NCI-H2171 (cell line): ENCODE data around the gene AGAP1.

Experiments used
- DNase-seq: peaks from one replicate; lab custom pipeline; 2025; lab: John Stamatoyannopoulos, UW

The AGAP1 gene

DNA sequence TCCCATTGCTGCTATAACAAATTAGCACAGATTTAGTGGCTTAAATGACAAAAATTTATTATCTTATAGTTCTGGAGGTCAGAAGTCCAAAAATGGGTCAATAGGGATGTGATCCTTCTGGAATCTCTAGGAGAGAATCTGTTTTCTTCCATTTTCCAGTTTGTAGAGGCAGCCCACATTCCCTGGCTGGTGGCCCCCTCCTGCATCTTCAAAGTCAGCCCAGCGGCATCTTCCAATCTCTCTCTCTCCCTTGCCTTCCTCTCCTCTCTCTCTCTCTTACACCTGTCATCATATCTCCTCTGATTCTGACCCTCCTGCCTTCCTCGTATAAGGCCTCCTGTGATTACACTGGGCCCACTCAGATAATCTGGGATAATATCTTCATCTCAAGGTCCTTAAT is 3.9 kb upstream of the AGAP1 start:
- no peak for DNase-seq

DNA sequence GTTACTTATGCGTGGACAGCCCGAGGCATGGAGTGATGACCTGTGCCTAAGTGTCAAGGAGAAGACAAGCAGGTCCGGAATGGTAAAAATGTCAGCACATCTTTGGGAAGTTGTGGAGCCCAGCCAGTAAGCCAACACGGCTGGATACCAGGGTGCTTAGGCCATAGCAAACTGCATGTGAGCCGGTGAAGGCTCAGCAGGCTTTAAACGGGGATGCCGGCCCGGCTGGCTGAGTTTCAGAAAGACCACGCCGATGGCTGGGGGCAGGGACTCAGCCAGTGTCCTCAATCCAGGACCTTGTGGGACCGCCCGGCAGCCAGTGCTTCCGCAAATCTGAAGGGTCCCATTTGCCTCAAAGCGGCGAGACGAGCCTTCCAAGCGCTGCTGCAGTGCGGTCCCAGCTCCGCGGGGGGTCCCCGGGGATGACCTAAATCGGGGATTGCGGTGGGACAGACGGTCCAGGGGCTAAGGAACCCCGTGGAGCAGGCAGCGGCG is 946 bp upstream of the AGAP1 start:
- no peak for DNase-seq

DNA sequence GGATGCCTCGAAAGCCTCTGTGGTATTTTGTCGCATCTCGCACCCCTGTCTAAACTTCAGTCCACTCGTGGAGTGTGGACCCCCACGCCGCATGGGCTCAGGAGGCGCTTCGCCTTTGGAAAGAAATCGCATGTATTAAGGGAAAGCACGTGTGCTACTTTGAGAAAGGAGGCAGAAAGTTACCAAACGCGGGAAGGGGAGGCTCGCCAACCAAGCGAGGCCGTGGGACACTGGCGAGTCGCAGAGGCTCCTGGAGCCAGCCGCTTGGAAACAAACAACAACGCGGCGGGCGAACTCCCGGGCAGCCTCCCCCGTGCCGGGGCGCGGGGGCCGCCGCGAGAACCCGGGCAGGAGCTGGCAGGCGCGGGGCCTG is 455 bp upstream of the AGAP1 start:
- no peak for DNase-seq

DNA sequence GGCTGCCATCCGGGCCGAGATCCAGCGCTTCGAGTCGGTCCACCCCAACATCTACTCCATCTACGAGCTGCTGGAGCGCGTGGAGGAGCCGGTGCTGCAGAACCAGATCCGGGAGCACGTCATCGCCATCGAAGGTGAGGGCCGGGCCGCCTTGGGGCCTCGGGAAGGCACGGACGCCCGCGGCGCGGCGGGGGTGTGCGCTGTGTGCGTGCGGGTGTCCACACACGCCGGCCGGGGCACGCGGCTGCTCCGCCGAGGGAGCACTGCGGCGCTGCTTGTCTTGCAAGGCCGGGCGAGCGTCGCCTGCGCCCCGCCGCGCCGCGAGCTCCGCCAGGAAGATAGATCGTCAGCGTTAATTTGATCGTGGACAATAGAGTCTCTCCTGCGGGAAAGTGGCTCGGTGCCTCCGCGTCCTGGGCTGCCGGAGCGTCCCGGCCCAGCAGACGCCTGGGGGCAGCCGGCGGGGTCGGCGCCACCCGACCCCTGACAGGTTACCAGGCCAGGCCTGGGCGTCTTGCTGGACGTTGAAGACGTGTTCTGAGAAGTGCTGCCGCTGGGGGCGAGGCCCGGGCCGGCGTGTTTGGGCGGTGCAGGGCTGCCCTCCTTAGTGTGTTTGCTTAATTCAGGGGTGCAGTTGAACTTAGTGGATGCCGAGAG is 1.0 kb downstream of the AGAP1 start:
- no peak for DNase-seq

DNA sequence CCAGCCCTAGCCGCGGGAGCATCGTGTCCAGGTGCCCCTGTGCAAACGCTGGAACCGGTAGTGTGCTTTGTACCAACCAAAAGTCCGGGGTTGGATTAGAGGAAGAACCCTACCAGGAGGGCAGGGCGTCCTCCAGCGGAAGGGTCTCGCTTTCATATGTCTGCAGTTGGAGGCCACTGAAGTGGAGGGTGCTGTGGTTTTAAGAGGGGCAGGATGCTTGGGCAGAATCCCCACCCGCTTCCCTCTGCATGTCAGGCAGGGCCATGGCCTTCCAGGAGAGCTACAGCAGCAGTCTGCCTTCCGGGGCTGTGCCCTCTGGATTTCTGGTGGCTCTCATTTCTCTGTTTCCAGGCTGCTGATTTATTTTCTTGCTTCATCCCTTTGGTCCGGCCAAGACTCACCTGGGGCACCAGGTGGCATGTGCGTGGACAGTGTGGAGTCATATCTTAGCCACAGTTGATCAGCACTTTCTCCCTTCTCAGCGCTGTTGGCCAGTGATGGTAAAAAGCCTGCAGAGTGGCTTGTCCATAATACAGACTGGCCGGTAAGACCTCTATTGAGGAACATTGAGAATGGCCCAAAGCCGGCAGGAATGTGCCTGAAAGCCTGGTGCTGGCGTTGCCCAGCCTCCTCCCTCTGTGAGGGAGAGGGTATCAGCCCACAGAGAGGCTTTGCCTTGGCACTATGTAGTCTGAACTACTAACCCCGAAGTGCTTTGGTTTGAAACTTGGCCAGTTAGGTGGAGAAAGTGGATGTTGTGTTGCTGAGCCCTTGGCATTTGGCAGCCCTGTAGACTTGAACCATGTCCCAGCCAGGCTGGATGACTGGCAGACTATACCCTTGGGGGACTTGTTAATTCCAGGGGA is 1.8 kb downstream of the AGAP1 start:
- DNase-seq: no peak

DNA sequence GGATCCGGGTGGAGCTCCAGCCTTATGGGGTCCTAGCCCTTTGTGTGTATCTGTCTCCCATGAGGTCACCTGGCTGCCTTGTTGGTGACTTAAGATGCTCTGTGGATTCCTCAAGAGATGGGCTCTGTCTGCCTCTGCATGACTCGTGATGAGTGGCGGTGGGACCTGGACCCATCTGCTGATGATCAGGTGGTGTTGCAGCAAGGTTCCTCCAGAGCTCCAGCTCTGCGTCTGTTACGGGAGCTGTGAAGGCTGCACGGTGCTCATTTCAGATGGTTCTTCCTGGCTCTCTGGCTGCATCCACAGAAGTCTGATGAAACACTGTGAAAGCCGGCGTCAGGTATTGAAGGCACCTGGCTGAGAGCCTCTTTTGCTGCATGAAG is 2.4 kb downstream of the AGAP1 start:
- DNase-seq: no peak

DNA sequence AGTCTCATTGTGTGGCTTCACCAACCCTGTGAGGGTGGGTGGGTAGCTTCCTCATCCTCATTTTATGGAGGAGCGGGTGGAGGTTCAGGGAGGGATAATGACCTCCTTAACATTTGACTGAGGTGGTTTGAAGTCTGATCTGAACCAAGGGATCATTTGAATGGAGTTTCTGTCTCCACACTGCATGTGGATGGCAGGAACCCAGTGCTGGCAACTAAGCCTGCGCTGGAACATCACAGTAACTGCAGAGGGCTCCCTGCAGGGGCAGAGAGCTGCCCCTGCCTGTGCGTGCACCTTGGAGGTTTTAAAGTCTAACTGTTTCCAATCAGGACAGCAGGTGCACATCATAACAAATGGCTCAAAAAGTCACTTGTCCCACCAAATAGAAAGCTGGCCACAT is 3.3 kb downstream of the AGAP1 start:
- DNase-seq: no peak

DNA sequence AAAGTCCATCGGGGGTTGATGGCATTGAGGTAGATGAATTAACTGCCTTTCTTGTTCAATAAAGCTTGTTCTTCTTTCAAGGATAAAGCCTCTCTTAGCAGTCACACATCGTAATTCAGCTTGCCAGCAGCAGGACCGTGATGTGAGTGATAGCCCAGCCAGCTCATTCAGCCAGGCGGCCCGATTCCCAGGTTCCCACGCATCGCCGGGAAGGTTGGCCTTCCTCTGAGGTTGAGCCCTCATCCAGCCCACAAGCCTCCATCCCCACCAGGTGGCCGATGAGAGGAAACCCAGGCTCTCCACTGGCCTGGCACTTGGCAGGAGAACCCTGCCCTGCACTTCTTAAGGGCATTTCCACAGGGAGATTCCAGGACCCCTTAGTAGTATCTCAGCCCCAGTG is 4.7 kb downstream of the AGAP1 start:
- no peak for DNase-seq

DNA sequence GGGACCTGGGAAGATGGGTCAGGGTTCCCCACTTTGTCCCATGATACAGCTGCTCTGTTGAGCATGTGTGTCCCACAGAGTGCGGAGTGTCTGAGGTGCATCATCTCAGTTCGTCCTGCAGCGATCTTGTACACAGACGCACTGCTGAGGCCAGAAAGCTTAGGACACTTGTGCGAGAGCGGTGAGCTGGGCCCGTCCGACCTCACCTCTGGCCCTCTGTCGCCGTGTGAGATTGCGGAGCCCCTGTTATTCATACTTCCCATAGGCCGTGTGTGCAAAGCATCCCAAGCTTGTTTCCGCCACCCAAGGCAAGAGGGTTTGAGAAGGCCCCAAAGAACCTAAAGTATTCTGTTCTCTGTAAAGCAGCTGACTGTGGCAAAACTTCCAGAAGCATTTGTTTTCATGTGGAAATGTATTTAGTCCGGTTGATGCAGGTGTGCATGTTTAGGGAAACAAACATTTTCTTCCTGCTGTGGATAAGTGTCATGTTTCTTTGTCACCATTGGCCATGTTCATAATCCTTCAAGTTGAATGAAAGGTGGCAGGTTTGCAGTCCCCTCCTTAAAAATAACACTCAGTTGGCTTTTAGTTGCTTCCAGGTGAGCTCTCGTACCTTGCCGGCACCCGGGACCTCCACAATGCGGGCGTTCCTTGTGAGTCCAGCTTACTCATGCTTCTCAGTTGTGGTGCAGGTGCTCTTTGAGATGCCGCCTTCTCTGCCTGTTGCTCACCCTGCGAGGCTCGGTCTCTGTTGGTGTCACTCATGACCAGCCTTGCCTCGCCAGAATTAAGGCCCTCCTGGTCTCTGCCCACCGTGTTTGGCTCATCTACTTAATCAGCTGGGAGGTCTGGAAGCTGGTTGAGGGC is 5.3 kb downstream of the AGAP1 start:
- no peak for DNase-seq

DNA sequence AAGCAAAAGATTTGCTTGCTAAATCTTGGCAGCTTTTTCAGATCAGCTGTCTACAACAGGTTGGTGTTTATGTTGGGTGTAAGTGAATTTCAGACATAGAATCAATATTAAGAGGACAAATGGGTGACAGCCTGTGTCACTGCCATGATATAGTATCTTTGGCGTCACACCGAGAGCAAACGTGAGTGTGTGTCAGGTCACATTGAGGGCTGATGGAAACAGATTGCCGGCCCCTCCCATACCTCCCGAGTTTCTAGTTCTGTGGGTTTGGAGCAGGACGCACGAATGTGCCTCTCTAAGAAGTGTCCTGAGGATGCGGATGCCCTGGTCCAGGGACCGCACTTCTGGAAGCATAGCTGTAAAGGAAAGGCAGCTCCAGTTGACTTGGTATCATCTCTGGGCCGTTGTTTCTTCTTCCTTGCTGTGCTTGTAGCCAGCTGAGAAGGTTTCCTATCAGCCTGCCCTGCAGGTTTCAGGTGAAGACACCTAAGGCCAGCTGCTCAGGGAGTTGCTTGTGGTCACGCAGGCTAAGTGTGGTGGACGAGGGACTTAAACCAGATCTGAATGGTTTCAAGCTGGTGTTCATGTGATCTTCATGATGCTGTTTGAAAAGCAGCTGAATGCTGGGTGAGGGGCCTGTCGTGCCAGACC is 6.4 kb downstream of the AGAP1 start:
- no peak for DNase-seq

DNA sequence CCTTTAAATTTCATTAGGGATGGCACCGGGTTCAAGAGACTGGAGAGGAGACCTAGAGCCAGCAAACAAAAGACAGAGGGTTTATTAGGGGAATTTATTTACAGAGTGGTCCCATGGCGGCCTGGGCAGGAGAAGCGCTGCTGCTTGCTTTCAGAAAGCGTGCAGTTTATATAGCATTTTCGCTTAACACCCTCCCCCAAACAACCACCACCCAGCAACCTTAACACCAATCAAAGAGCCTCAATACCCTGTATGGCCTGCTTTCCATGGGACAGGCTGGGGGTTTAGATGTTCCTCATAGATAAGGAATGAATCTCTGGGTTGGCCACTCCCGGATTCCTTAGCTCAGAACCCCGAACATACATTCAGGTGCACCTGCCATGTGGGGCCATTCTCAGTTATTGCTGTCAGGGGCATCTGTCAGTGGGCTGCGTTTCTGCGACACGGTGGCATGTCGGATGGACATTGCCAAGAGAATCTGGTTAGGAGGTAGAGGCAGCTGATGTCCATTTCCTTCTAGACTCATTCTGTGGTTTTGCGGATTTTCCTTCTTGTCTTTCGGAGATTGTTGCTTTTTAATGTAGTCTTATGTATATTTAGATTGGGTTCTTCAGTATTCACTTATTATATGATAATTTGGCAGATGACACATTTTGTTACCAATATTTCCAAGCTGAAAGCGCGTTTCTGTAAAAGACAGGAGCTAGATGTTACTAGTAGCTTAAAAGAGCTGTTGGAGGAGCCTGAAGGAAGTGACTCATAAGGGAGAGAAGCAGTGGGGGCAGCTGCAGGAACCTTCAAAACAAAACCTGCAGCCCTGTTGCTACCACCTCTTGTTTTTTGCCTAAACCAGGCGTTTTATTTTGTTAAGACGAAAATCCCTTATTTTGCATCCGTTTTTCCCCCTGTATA is 7.2 kb downstream of the AGAP1 start:
- no peak for DNase-seq

DNA sequence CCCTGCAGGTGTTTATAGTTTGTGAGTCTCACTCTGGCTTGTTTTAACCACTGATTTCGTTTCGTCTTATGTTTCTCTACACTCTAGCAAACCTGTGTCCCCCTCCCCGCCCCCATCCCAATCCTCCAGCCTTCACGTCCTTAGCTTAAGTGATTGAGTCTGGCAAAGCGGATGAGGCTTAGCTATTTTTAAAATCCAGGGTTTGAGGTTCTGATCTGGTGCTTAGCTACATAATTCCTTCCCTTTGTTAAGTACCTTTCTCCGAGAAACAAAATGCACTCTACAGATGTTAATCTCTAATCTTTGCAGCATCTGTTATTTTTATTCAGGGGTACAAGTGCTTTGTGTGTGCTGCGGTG is 7.8 kb downstream of the AGAP1 start:
- no peak for DNase-seq

DNA sequence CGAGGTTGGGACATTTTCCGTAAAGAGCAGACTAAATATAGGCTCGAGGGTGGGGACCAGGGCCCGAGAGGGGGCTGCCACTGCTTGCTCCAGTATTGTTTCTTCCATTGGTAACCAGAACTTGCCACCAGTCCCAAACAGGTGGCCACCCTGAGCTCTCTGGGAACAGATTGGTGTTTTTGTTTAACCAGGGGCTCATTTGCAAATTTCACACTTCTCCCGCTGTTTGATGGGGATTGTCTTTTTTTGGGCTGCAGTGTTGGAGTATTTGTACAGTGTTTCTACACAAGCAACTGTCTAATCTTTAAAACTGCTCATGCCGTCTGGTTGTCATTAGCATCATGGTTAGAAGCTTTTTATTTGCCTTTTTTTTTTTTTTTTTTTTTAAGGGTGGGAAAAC is 8.5 kb downstream of the AGAP1 start:
- DNase-seq: no peak

DNA sequence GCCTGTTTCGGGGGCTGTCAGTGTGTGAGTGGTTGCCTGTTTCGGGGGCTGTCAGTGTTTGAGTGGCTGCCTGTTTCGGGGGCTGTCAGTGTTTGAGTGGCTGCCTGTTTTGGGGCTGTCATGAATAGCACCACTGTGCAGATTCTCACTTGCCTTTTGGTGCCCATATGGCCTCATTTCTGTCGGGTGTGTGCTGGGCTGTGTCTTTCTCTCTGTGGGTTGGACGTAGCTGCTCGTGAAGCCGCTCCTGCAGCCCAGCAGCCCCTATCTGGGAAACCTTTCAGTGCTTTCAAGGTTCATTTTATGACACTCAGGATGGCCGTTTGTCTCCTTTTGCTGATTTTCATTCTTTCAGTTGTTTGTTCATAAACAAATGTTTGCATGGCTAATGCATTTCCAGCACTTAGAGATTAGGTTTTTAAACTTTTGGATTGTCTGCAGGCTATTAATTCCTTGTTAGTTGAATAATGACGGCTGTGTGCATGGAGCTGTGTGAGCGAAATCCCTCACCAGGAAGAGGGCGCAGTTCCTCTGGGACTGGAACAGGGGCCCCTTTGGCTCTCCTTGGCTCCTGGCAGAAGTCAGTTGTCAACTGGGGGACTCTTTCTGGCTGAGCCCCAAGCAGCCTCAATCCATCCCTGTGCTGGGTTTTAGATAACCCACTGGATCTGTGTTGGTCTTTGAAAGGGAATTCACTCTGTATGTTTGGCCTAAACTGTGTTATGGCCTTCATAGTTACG is 10.8 kb downstream of the AGAP1 start:
- no peak for DNase-seq

DNA sequence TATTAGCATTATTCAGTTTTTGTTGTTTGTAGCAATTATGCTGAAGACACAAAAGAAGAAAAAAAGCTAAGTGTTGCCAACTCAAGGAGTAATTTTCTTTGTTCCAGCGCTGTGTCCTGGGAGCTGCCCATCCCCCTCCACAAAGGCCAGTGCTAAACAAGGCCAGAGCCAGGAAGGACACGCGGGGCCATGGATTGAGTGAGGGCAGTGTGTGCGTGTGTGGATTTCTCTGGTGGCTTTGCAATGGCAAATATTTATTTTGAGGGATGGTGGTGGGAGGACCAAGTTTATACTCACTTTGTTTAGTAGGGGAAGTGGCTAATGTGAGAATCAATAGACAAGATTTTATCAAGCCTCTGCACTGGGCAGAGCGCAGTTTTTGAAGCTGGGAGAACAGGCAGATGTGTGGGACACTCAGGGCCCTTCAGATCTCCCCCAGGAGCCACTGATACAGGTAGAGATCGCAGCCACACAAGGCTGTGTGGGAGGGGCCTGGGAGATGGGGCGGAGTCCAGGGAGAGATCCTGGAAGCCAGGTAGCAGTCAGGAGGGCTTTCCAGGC is 11.4 kb downstream of the AGAP1 start:
- no peak for DNase-seq

DNA sequence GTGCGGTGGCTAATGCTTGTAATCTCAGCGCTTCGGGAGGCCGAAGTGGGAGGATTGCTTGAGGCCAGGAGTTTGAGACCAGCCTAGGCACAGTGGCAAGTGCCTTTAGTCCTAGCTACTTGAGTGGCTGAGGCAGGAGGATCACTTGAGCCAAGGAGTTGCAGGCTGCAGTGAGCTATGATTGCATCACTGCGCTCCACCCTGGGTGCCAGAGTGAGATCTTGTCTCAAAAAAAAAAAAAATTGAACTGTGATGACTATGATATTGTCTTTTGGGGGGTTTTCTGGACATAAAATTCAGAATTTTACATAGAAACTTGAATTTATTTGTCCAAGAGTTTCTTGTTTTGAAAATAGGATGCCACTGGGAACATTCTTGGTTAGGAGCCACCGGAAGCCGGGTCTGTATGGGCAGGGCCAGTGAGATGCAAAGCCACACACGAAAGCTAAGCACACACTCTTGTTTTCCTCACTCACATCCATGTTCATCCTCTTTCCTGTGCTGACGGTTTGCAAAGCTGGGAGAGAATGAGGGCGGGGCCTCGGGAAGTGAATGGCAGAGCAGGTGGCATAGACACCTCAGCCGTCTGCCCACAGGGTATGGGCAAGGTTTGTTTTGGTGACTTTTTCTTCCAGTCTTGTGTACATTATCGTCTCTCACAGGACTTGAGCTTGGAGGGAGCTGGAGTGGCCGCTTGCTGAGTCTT is 12.6 kb downstream of the AGAP1 start:
- DNase-seq: peak; percentile 27

DNA sequence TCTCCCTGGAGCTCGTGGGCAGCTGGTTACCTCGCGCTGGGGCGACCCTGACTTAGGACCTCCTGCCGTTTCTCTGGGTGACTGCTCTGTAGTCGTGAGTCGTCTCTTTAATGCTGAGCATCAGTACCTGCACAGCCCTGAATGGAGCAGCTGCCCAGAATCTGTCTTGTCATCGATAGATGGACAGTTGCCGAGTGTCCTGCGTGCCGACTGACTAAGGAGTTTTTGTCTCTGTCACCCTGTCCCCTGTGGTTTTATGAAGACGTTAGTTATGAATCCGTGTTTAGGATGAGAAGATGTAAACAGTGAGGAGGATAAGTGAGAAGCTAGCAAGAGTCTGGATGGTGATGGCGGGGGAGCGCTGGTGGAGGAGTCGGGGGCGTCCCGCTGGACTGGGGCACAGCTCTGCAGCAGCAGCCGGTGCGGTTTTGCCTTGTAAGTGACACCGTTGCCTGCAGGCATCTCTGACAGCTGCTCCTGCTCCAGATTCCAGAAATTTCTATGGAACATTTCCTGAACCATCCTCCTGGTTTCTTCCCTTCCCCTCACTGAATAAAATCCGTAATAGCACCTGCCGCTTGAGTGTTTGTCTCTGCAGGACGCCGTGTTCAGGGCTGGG is 13.3 kb downstream of the AGAP1 start:
- DNase-seq: no peak

DNA sequence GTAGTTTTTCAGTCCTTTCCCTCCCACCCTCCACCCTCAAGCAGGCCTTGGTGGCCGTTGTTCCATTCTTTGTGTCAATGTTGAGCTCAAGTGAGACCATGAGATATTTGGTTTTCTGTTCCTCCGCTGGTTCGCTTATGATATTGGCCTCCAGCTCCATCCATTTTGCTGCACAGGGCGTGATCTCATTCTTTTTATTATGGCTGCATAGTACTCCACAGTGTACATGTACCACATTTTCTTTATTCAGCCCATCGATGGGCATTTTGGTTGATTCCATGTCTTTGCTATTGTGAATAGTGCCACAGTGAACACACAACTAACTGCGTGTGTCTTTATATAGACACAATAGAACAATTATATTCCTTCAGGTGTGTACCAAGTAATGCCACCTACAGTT is 14.1 kb downstream of the AGAP1 start:
- no peak for DNase-seq
